ENCODE measurements around the gene COL13A1. TPM values are rescaled to one million over a fixed set of nuclear protein-coding genes. Genes with fewer than 3 reads are reported as not detected.

COL13A1 gene
- total RNA-seq, 6 experiments from 2014 or later = 33.5 to 46.6 (median 38.1) TPM

GRCh38 chr10:69774596-69774995 lies 27.1 kb upstream of the COL13A1 start:
- no peak overlapping the region for H3K27ac Mint-ChIP-seq
- H3K9me3 Mint-ChIP-seq = no peaks in the 10 kb centered on the region
- DNase-seq = no peak
- peaks cover 35% of the 10 kb centered on the region for H3K27me3 Mint-ChIP-seq (ENCODE audit: insufficient read depth)
- H3K4me1 Mint-ChIP-seq (ENCODE audit: low read depth) = peaks cover 4% of the 10 kb centered on the region
- H3K4me3 Mint-ChIP-seq = no peak overlapping the region
- H3K36me3 Mint-ChIP-seq (ENCODE audit: low read depth) = no peaks in the 10 kb centered on the region
- no peak for TF ChIP-seq CTCF (IDR thresholded peaks at IDR 0.05)

- no peaks in the 10 kb centered on the region for H3K4me1 Mint-ChIP-seq (ENCODE audit: low read depth)
- H3K4me3 Mint-ChIP-seq = no peak overlapping the region
- H3K27ac Mint-ChIP-seq = no peak overlapping the region
- no peaks in the 10 kb centered on the region for H3K9me3 Mint-ChIP-seq
- no peak for DNase-seq
- no peaks in the 10 kb centered on the region for H3K36me3 Mint-ChIP-seq (ENCODE audit: low read depth)
- peaks cover 32% of the 10 kb centered on the region for H3K27me3 Mint-ChIP-seq (ENCODE audit: insufficient read depth)
- no peak for TF ChIP-seq CTCF (IDR thresholded peaks at IDR 0.05)
Observed at GRCh38 chr10:69780077-69780476, 21.6 kb upstream of the COL13A1 start.

GRCh38 chr10:69781576-69781975 lies 20.1 kb upstream of the COL13A1 start:
- no peak for DNase-seq
- Mint-ChIP-seq H3K36me3 (ENCODE audit: low read depth) (no peaks in the 10 kb centered on the region), H3K9me3 (no peaks in the 10 kb centered on the region), H3K27me3 (ENCODE audit: insufficient read depth) (peaks cover 33% of the 10 kb centered on the region), H3K27ac (no peak overlapping the region), H3K4me3 (no peak overlapping the region), H3K4me1 (ENCODE audit: low read depth) (no peaks in the 10 kb centered on the region)
- no peak for TF ChIP-seq CTCF (IDR thresholded peaks at IDR 0.05)

GRCh38 chr10:69783515-69783914 lies 18.2 kb upstream of the COL13A1 start:
- no peak overlapping the region for H3K4me3 Mint-ChIP-seq
- no peaks in the 10 kb centered on the region for H3K36me3 Mint-ChIP-seq (ENCODE audit: low read depth)
- TF ChIP-seq CTCF (IDR thresholded peaks at IDR 0.05) = peak; percentile 41; the same call in 1 of the 2 replicates
- H3K27ac Mint-ChIP-seq = no peak overlapping the region
- no peak for DNase-seq
- H3K27me3 Mint-ChIP-seq (ENCODE audit: insufficient read depth) = peaks cover 30% of the 10 kb centered on the region
- H3K4me1 Mint-ChIP-seq (ENCODE audit: low read depth) = no peaks in the 10 kb centered on the region
- H3K9me3 Mint-ChIP-seq = no peaks in the 10 kb centered on the region

- H3K4me1 Mint-ChIP-seq (ENCODE audit: low read depth) = no peaks in the 10 kb centered on the region
Observed at GRCh38 chr10:69786791-69787190, 14.9 kb upstream of the COL13A1 start.

More at GRCh38 chr10:69786791-69787190, 14.9 kb upstream of the COL13A1 start:
- peak; percentile 67 for TF ChIP-seq CTCF (IDR thresholded peaks at IDR 0.05)
- Mint-ChIP-seq H3K27ac (no peak overlapping the region), H3K9me3 (no peaks in the 10 kb centered on the region), H3K36me3 (ENCODE audit: low read depth) (no peaks in the 10 kb centered on the region), H3K4me3 (no peak overlapping the region), H3K27me3 (ENCODE audit: insufficient read depth) (peaks cover 16% of the 10 kb centered on the region)
- DNase-seq = peak; percentile 55
